ENCODE results near the gene ELOA.
"Not testable (repeated sequence)": the region's sequence is repeated elsewhere in the genome, so short reads cannot be mapped to it uniquely, and the experiment has no call there.

Gene ELOA

DNA sequence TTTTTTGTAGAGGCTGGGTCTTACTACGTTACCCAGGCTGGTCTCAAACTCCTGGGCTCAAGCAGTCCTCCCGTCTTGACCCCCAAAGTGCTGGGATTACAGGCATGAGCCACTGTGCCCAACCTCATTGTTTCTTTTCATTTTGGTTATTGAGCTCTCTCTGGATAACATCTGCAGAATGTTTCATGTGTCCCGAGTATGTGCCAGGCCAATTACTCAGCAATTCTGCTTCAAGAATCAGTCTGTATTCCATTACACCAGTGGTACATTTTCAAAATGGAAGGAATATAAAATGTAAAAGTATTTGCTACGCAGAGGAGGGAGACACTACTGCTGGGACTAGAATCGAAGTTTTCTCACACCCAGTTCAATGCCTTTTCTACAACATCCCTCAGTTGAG is 1.7 kb upstream of the ELOA start:
- DNase-seq, result no peak

DNA sequence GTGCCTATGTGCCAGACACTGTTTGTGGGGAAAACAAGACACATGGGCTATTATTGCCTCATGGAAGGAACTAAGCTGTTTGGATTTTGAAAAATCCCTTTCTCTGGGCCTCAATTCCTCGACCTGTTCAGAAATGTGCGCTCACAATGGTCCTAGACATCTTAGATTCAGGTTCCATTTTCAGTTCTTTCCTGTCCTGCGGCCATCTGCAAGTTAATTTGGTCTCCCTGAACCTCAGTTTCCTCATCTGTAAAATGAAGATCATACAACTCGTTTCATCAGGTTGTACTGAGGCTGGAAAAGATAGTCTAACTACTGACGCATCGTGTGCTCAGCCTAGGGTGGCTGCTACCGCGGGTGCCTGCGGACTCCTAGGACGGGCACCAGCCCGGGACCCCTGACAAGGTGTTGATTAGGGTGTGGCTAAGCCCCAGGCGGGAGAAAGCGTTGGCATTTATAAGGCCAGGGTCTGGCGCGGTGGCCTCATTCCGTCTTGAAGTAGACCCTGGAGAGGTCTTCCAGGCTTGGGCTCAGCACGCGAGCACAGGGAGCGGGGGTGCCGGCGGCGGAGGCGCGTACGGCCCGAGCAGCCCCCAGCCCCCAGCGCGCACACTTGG is 493 bp upstream of the ELOA start:
- DNase-seq, result no peak

DNA sequence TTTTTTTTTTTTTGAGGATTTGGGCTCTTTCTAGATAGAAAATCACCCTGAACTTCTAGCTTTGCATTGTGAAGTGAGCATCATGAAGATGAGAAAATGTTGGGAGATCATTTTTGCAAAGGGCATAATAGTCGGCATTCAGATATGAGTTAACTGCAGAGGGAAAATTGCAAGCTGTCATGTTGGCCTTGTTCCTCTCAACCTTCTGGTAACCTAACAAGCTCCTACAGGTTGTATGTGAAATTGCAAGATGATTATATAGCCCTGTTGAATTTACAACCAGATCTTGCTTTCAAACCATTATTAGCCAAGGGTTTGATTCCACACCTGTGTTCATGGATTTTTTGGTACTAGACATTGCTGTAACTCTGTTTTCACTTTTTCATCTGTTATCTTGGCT is 2.2 kb downstream of the ELOA start:
- peak; percentile 40 for DNase-seq

DNA sequence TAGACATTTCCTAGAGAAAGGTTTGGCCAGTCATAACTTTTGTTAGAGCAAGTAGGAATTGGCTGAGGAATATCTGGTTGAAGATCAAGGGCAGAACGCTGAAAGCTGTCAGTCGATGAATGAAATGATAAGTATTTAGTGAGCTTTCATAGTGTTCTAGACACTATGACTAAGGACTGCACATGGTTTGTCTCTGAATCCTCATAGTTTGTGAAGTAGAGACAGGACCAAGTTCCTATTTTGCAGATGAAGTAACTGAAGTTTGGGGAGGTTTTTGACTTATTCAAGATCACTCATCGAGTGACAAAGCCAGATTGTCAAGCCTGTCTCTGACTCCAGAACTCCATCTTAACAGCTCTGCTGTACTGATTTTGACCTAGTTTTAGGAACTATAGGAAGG is 4.7 kb downstream of the ELOA start:
- DNase-seq, result no peak

DNA sequence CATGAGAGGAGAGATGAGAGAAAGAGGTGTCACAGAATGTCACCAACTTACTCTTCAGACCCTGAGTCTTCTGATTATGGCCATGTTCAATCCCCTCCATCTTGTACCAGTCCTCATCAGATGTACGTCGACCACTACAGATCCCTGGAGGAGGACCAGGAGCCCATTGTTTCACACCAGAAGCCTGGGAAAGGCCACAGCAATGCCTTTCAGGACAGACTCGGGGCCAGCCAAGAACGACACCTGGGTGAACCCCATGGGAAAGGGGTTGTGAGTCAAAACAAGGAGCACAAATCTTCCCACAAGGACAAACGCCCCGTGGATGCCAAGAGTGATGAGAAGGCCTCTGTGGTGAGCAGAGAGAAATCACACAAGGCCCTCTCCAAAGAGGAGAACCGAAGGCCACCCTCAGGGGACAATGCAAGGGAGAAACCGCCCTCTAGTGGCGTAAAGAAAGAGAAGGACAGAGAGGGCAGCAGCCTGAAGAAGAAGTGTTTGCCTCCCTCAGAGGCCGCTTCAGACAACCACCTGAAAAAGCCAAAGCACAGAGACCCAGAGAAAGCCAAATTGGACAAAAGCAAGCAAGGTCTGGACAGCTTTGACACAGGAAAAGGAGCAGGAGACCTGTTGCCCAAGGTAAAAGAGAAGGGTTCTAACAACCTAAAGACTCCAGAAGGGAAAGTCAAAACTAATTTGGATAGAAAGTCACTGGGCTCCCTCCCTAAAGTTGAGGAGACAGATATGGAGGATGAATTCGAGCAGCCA is 8.0 kb downstream of the ELOA start:
- DNase-seq, result peak; percentile 56

DNA sequence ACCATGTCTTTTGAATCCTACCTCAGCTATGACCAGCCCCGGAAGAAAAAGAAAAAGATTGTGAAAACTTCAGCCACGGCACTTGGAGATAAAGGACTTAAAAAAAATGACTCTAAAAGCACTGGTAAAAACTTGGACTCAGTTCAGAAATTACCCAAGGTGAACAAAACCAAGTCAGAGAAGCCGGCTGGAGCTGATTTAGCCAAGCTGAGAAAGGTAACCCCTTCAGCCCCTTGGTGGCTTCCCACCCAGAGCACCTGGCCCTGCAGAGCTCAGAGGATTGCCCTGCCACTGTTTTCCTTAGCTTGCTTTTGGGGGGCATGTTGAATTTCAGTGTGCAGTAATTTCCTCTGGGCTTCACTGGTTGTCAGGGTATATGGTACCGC is 8.5 kb downstream of the ELOA start:
- DNase-seq, result no peak

DNA sequence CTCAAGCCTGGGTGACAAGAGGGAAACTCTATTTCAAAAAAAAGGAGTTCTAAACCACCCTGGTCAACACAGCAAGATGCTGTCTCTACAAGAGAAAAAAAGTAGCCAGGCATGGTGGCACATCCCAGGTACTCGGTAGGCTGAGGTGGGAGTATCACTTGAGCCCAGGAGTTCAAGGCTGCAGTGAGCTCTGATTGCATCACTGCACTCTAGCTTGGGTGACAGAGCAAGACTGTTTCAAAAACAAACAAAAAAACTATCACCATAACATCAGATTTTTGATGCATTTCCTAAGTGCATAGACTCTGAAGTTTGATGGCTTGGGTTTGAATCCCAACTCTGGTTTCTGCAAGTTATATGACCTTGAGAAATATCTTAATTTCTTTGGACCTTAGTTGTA is 9.6 kb downstream of the ELOA start:
- no peak for DNase-seq

DNA sequence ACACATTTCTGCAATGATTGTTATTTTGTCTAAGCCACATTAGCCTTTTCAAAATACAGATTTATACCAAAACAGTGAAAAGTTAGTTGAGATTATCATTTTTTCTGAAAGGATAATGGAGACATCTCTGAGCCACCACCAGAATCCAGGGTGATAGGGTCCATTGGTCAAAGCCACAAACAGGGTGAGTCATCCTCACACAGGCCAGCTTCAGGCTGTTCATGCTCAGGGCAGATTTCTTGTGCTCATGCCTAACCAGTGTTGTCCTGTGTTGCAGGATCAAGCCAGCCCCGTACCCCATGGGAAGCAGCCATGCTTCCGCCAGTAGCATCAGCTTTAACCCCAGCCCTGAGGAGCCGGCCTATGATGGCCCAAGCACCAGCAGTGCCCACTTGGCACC is 13.4 kb downstream of the ELOA start:
- no peak for DNase-seq

DNA sequence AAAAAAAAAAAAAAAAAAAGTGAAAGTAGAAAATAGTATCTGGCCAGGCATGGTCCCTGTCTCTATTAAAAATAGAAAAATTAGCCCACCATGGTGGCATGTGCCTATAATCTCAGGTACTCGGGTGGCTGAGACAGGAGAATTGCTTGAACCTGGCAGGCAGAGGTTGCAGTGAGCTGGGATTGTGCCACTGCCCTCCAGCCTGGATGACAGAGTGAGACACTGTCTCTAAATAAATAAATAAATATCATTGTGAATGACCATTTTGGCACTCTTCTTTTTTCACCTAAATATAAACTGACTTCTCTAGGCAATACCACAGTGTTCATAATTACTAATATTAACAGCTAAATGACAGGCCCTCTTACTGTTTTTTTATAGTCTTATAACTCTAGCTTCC is 14.5 kb downstream of the ELOA start:
- no peak for DNase-seq

DNA sequence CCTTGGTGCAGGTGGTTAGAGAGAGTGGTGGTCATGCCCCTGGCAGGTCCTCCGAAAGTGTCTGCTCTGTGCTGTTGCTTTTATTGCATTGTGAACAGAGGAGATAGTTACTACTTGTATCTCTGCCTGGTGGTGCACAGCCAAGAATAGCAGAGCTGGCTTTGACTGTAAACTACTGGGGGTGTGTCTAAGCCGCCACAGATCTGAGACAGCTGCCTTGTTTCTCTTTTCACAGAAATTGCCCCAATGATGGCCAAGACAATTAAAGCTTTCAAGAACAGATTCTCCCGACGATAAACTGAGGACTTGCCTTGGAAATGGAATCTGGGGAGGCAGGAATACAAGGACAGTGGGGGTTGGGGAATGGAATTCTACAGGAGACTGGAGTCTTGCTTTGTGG is 16.0 kb downstream of the ELOA start:
- DNase-seq, result no peak

DNA sequence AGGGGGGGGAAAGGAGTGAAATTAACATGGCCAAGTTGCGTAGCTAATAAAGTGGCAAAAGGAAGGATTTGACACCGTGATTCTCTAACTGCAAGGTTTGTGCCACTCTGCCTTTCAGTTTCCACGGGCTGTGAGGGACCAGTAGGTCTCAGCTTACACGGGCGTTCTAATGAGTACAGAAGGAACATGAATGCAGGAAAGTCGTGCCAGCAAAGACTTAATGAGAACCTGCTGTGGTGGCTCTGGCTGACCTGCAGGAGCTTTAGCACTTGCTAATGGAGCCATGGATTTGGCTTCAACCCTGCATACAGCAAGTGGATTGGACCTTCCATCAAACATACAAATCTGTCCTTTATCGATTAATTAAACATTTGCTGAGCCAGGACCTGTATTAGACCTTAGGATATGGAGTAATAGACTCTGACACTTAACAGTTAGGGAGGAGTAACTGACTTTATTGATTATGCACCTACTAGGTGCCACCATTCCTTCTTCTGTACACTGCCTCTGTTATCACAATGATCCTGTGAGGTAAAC is 19.8 kb downstream of the ELOA start:
- DNase-seq, result no peak

DNA sequence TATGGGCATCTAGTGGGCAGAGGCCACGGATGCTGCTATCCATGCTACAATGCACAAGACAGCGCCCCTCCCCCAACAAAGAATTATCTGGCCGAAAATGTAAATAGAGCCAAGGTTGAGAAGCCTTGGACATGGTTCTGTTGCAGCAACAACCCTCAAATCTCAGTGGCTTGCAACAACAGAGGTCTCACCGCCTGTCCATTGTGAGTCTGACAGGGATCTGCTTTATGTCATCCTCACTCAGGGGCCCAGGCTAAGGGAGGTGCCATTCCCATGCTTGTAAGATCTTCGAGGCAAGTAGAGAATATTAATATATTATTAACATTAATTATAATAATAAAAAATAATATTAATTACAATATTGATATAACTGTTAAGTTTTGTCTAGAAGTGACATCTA is 25.5 kb downstream of the ELOA start:
- DNase-seq, result no peak

DNA sequence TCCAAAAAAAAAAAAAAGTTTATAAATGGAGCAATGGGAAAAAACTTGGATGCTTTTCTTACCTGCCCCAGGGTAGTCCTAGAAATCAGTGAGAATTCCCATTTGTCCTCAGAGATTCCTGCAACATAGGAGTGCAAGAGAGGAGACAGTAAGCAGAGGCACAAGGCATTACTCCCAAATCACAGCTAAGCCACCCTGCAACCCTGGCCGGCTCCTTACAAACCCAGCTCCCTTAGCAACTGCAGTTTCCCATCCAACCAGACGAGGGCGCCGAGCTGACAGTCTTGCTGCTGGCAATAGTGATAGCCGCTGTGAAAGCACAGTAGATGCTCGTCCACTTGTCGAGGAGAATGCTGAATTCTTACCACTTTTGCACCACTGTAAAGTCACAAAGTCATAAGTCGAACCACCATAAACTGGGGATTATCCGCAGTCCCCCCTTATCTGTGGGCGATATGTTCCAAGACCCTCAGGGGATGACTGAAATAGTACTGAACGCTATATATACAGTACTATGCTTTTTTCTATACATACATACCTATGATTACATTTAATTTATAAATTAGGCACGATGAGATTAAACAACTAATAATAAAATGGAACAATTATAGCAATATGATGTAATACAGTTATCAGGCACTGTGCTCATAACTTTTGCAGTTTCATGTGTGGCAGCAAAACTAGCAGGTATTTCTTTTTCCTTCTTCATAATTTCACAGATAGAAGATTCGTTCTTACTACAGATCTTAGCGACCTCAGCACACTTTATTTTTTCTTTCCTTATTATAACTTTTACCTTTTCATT is 29.0 kb downstream of the ELOA start:
- peak; percentile 88 for DNase-seq

DNA sequence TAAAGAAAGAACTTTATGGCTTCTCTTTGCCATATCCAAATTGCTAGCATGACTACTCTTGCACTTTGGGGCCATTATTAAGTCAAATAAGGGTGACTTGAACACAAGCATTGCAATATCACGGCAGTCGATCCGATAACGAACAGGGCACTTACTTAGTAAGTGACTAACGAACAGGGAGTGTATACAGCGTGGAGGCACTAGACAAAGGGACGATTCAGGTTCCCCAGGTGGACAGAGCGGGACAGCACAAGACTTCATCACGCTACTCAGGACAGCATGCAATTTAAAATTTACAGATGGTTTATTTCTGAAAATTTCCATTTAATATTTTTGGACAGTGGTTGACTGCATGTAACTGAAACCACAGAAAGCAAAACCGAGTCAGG is 29.6 kb downstream of the ELOA start:
- DNase-seq, result no peak

DNA sequence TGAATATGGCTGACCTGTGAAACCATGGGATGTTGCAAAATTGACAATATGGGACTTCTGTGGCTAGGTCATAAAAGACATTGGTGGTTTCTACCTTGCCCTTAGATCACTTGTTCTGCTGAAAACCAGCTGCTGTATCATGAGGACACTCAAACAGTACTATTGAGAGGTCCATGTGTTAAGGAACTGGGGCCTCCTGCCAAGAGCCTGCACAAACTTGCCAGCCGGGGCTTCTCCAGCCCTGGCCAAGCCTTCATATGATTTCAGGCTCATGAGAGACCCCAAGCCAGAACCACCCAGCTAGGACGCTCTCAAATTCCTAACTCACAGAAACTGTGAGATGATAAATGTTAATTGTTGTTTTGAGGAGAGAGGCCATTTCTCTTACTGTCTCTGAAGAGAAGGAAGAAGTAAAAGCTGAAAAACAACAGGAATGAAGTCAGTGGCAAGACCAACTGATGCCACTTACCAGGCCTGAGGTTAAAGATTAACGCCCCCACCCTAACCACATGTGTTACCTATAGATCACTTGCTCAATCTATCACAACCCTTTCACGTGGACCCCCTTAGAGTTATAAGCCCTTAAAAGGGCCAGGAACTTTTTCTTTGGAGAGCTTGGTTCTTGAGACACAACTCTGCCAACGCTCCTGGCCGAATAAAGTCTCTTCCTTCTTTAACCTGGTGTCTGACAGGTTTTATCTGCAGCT is 31.1 kb downstream of the ELOA start:
- DNase-seq, result no peak

DNA sequence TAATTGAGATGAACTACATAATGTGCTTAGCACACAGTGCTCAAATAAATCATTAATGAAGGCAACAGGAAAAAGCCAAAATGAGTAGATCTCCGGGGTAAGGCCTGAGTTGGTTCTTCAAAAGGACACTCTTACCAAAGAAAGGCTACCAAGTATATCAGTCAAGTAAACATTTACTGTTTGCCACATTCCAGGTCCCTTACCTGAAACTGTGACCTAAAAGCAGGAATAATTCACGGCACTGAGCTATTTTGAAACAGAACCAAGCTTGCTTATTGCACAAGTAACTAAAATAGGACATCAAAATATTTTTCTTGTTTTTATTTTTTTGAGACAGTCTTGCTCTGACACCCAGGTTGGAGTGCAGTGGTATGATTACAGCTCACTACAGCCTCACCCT is 32.9 kb downstream of the ELOA start:
- DNase-seq, result no peak

DNA sequence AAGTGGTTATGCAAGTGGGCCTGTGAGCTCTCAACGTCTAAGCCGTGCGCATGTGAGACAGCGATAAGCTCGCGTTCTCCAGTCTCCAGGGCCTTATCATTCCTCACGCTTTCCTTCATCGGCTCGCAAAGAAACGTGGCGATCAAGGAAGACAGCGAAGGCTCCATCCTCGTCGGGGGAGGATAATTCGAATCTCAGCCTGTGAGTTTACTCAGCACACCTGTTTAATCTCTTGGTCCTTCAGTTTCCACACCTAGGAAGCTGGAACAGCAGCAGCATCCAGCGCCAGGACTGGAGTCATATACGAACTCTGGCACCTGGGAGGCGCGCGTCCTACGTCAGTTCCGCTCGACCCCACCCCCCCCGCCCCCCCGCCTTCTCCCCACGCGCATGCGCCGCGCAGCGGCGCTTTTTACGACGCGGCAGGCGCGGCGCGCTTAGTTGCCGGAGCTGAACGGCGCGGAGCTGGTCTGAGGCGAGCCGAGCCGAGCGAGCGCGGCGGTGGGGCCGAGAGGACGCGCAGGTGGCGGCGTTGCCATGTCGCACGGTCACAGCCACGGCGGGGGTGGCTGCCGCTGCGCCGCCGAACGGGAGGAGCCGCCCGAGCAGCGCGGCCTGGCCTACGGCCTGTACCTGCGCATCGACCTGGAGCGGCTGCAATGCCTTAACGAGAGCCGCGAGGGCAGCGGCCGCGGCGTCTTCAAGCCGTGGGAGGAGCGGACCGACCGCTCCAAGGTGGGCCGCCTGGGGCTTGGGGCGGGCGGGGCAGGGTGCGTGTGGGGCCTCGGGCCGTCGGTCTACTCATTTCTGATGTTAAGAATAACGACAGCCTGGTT is 34.9 kb downstream of the ELOA start, which contains the start of gene PITHD1:
TSS of gene PITHD1 (plus strand) at position 440 of the 836 bp plus-strand sequence. CDS start at position 538, 98 bp downstream.
- DNase-seq, result peak; percentile 86

DNA sequence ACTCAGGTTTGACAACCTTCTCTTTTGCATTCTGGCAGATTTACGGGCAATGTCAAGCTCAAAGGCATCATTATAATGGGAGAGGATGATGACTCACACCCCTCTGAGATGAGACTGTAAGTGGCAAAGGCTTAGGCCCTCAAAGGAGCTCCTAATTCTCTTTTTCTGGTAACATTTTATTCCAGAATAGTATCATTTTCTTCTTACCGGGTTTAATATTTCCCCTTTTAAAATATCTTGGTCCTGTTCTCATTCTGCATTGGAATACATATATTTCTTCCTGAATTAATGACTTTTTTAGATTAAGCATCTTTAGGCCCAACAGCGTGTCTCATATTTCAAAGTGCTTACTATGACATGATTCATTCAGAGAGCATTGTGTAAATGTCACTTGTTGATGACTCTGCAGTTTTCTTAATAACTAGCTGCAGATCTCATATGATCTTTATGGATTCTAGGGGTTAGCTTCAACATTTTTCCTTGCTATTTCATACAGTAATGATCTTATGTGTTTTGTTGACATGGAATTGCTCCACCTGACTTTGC is 36.6 kb downstream of the ELOA start:
- DNase-seq, result no peak

DNA sequence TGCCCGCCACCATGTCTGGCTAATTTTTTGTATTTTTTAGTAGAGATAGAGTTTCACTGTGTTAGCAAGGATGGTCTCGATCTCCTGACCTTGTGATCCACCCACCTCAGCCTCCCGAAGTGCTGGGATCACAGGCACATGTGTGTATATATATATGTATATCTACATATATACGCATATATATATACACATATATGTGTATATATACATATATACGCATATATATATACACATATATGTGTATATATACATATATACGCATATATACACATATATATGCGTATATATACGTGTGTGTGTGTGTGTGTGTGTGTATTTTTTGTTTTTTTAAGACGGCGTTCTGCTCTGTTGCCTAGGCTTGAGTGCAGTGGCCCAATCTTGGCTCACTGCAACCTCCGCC is 39.9 kb downstream of the ELOA start:
- not testable (repeated sequence) for DNase-seq

DNA sequence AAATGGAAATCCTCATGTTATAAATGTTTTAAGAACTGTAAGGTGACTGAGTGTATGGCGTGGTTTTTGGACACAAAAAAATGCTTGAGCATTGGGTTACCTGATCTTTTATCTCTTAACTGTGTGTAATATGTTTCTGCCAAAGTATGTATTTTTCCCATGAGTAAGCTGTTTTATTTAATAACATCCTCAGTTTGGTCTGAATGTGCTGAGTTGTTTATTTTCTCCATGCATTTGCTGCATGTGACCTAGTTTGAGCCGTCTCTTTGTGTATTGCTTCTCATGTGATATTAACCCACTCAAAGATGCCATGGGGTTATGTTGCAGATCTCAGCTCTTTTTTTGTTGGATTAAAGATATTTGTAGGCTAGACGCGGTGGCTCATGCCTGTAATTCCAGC is 41.6 kb downstream of the ELOA start:
- DNase-seq, result no peak

DNA sequence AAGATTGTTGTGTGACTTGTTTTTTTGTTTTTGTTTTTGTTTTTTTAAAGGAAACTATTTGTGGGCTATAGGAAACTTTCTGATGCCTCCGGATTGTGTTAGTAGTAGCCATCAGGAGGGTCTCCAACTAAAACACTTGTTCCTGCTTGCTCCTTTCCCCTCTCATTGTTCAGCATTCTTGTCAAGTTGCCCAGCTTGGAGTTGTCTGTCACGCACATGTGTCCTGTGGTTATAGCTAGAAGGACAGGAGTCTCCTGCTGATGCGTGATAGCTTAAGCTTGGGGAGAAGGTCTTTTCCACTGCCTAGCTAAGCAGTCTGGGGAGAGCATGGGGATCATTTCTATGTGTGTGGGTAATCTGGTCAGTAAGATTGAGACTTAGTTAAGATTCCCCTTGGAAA is 44.4 kb downstream of the ELOA start:
- DNase-seq, result no peak

DNA sequence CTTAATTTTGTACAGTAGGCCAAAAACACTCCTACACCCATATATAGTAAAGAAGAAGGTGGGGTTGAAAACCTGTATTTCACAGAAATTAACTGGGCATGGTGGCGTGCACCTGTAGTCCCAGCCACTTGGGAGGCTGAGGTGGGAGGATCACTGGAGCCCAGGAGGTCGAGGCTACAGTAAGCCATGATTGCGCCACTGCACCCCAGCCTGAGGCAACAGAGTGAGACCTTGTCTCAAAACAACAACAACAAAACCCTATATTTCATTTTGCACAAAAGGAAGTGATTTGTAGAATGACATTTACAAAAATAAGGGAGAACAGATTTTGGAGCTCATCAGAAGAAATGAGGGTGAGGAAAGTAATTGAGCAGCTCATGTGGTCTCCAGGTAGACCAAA is 45.4 kb downstream of the ELOA start:
- no peak for DNase-seq

Measured in CD4-positive, alpha-beta T cell treated with Interleukin-17A for 1 hour (primary cell).